Esophagus muscularis mucosa (tissue), 4 donors: ENCODE results near the gene MAFG. TPM values are rescaled to one million over a fixed set of nuclear protein-coding genes. Genes with fewer than 3 reads are reported as not detected.

Experiments
- DNase-seq: peaks from one replicate; pipeline ENCODE4 v3.0.0-alpha.2; 2017; ENCODE audit errors: extremely low spot score
- H3K27ac ChIP-seq, 4 donors: fragments of 200-600 bp; sonication (generic); replicated peaks in 1 of 4; 1 replicate in 3 of 4; 2 replicates in 1 of 4; pipeline ENCODE4 v1.5.1; 2016 to 2019; ENCODE audit warnings: mild to moderate bottlenecking in 1 of 4
- H3K27me3 ChIP-seq, 4 donors: fragments of 200-600 bp; sonication (generic); one replicate each; pipeline versions ENCODE4 v1.5.1 to v1.6.0; 2016 to 2019
- H3K36me3 ChIP-seq, 4 donors: fragments of 200-600 bp; sonication (generic); one replicate each; pipeline ENCODE4 v1.5.1; 2016 to 2019
- H3K4me1 ChIP-seq, 4 donors: fragments of 200-600 bp; sonication (generic); one replicate each; pipeline ENCODE4 v1.5.1; 2016 to 2019
- H3K4me3 ChIP-seq, 4 donors: fragments of 200-600 bp; sonication (generic); 1 replicate in 2 of 4; 2 replicates in 2 of 4; pipeline ENCODE4 v1.5.1; 2016 to 2019; ENCODE audit warnings: mild to moderate bottlenecking in 4 of 4, moderate library complexity in 1 of 4
- H3K9me3 ChIP-seq, 4 donors: fragments of 200-600 bp; sonication (generic); 1 replicate in 3 of 4; 2 replicates in 1 of 4; pipeline ENCODE4 v1.5.1; 2016 to 2019
- CTCF ChIP-seq, 3 experiments: fragments of 200-600 bp in 2 of 3; fragments of 450-650 bp in 1 of 3; sonication (generic) in 2 of 3; IDR thresholded peaks; one replicate each; pipeline ENCODE4 v1.5.1; 2017 to 2019; ENCODE audit warnings: antibody characterized with exemption in 3 of 3, mild to moderate bottlenecking in 2 of 3, moderate library complexity in 1 of 3
- EP300 ChIP-seq: sonication (generic); formaldehyde crosslinking; IDR thresholded peaks from one replicate; pipeline ENCODE4 v1.6.1; 2017; ENCODE audit warnings: antibody characterized with exemption
- POLR2A ChIP-seq: fragments of 450-650 bp; IDR thresholded peaks from one replicate; pipeline ENCODE4 v1.6.1; 2017; ENCODE audit warnings: antibody characterized with exemption, moderate library complexity, mild to moderate bottlenecking, low read depth
- POLR2AphosphoS5 ChIP-seq, 2 donors: sonication (generic); formaldehyde crosslinking; IDR thresholded peaks; one replicate each; pipeline ENCODE4 v1.6.1; 2017; ENCODE audit warnings: antibody characterized with exemption in 2 of 2
- WGBS: methylation state at CpG from one replicate; pipeline ENCODE4 v1.1.5; 2018; 5-methylcytosine and 5-hydroxymethylcytosine counted together
- intact Hi-C: fragments of 100-400 bp; cut with DNase I; formaldehyde crosslinking; loops from one replicate; pipeline ENCODE4 v1.15.1; 2023
- total RNA-seq, 4 donors: library from RNA; depleted of rRNA; stranded (reverse); fragments of >200 nt; gene quantifications; one replicate each; pipeline versions ENCODE4 v1.1.0 to v1.2.1, GENCODE V29; 2016

Gene MAFG
- total RNA-seq, 4 donors from 2014 or later = 23.7 to 41.7 (median 33.6) TPM

GRCh38 chr17:81939881-81940385 lies 12.4 kb upstream of the MAFG start:
- Histone ChIP-seq H3K4me3 (no peak overlapping the region), H3K36me3 (no peaks in the 10 kb centered on the region), H3K9me3 (no peaks in the 10 kb centered on the region), H3K27ac (no peak overlapping the region), H3K4me1 (peaks cover 21 to 34% (median 30%) of the 10 kb centered on the region in 4 donors), H3K27me3 (peaks cover 0 to 54% (median 12%) of the 10 kb centered on the region in 4 donors)
- DNase-seq = no peak
- no peak for TF ChIP-seq POLR2AphosphoS5 (IDR thresholded peaks at IDR 0.05)
- TF ChIP-seq CTCF (IDR thresholded peaks at IDR 0.05) = no peak
- no peak for TF ChIP-seq EP300
- no peak for TF ChIP-seq POLR2A
- intact Hi-C loops = no loop called here
- WGBS = 41% methylated on average over 4 of the region's 21 CpGs

- intact Hi-C loops = no loop called here
- no peaks in the 10 kb centered on the region for H3K9me3 ChIP-seq
- H3K27ac ChIP-seq = no peak overlapping the region
- H3K4me1 ChIP-seq = peaks cover 21 to 34% (median 30%) of the 10 kb centered on the region in 4 donors
- DNase-seq = no peak
- no peaks in the 10 kb centered on the region for H3K36me3 ChIP-seq
- H3K27me3 ChIP-seq = peaks cover 0 to 49% (median 12%) of the 10 kb centered on the region in 4 donors
- no peak overlapping the region for H3K4me3 ChIP-seq
- no peak for TF ChIP-seq EP300
- TF ChIP-seq POLR2A = no peak
- 83% methylated on average over 2 of the region's 15 CpGs for WGBS
Observed at GRCh38 chr17:81939218-81939617, 11.7 kb upstream of the MAFG start.

DNA sequence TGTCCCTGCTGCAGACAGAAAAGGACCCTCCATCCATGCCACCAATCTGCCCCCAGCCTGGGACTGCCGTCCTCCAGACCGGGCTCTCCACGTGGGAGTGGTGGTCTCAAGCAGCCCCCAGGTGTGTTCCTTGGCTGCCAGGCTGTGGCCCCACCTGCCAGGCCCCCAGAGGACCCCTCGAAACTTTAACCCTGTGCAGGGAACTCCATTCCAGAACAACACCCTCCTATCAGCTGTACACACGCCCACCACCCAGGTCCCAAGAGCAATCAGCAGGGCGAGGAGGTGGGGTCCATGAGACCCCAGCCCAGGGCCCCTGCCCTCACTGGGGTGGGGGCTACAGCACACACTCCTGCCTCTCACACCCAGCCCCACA lies 8.2 kb upstream of the MAFG start:
- no peak for TF ChIP-seq POLR2AphosphoS5 (IDR thresholded peaks at IDR 0.05)
- no peak for TF ChIP-seq EP300
- TF ChIP-seq CTCF (IDR thresholded peaks at IDR 0.05) = no peak
- no peak for TF ChIP-seq POLR2A
- H3K9me3 ChIP-seq = no peaks in the 10 kb centered on the region
- H3K27ac ChIP-seq = no peak overlapping the region
- WGBS = 77% methylated on average over 4 of the region's 6 CpGs
- H3K4me1 ChIP-seq = peaks cover 21 to 26% (median 23%) of the 10 kb centered on the region in 4 donors
- H3K27me3 ChIP-seq = peaks cover 0 to 22% (median 0%) of the 10 kb centered on the region in 4 donors
- no peak for DNase-seq
- intact Hi-C loops = no loop called here
- H3K4me3 ChIP-seq = no peak overlapping the region
- H3K36me3 ChIP-seq = no peaks in the 10 kb centered on the region

GRCh38 chr17:81934850-81935708 lies 7.5 kb upstream of the MAFG start:
- intact Hi-C loops = no loop called here

More at GRCh38 chr17:81934850-81935708, 7.5 kb upstream of the MAFG start:
- H3K27ac ChIP-seq = no peak overlapping the region
- no peak overlapping the region for H3K4me3 ChIP-seq
- peaks cover 0 to 16% (median 0%) of the 10 kb centered on the region in 4 donors for H3K27me3 ChIP-seq
- no peak for DNase-seq
- no peaks in the 10 kb centered on the region for H3K36me3 ChIP-seq
- TF ChIP-seq CTCF (IDR thresholded peaks at IDR 0.05) (no peak), POLR2AphosphoS5 (IDR thresholded peaks at IDR 0.05) (no peak), POLR2A (no peak), EP300 (no peak)
- H3K9me3 ChIP-seq = no peaks in the 10 kb centered on the region
- WGBS = 89% methylated on average over 31 of the region's 38 CpGs
- peaks cover 17 to 23% (median 21%) of the 10 kb centered on the region in 4 donors for H3K4me1 ChIP-seq
